ENCODE data around the gene NFATC2.

Gene NFATC2

GRCh38 chr20:51393571-51393970 is 148.9 kb downstream of the NFATC2 start:
- Histone ChIP-seq H3K9me3 (ENCODE audit: severe bottlenecking) (no peaks in the 10 kb centered on the region), H3K4me3 (ENCODE audit: low read depth, low read length) (no peak overlapping the region), H3K27ac (no peak overlapping the region), H3K36me3 (no peaks in the 10 kb centered on the region), H3K27me3 (ENCODE audit: insufficient read depth, low read depth, severe bottlenecking) (peaks cover 96% of the 10 kb centered on the region)
- no peak for DNase-seq
- TF ChIP-seq, protein P1, sequence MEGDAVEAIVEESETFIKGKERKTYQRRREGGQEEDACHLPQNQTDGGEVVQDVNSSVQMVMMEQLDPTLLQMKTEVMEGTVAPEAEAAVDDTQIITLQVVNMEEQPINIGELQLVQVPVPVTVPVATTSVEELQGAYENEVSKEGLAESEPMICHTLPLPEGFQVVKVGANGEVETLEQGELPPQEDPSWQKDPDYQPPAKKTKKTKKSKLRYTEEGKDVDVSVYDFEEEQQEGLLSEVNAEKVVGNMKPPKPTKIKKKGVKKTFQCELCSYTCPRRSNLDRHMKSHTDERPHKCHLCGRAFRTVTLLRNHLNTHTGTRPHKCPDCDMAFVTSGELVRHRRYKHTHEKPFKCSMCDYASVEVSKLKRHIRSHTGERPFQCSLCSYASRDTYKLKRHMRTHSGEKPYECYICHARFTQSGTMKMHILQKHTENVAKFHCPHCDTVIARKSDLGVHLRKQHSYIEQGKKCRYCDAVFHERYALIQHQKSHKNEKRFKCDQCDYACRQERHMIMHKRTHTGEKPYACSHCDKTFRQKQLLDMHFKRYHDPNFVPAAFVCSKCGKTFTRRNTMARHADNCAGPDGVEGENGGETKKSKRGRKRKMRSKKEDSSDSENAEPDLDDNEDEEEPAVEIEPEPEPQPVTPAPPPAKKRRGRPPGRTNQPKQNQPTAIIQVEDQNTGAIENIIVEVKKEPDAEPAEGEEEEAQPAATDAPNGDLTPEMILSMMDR (IDR thresholded peaks at IDR 0.05; ENCODE audit: low read depth, low read length), result no peak

DNA sequence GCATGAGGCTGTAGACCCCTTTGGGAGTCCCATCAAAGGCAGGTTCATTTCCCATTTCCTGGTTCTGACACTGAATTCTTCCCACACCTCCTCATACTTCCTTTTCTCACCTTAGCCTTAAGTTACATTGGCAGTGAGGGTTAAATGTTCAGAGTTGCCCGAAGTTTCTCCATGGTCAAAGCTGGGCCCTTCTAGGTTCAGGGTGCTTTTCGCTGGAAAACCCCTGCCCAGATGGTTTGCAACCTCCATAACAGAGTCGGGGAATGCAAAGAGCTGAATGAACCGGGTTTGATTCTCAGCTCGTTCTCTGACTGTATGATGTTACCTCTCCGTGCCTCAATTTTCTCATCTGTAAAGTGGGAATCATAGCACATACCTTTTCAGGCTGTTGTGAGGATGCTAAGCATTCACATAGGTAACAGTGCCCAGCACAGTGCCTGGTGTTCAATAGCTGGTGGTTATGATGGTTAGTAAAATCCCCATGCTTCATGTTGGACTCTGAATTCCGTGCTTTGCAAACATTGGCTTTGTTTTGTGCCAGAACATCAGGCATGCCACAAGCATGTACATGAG is 149.8 kb downstream of the NFATC2 start:
- H3K36me3 ChIP-seq, result no peaks in the 10 kb centered on the region
- no peak for DNase-seq

DNA sequence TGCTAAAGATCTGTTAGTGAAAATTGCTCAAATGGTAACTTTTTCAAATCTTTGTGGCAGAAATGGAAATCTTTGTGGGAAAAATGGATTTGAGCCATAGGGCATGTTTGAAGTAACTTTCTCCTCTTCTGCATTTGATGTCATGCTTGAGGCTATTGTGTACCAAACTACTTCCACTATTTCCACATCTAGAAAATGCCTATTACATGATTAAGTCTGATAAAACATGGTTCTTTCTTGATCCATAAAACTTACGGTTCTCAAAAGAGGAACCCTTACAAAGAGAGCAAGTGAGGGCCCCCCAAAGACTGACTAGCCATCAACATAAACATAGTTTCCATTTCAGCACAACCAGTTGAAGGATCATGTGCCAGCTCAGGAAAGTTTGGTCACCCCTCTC is 150.6 kb downstream of the NFATC2 start:
- TF ChIP-seq, protein P1 (IDR thresholded peaks at IDR 0.05; ENCODE audit: low read depth, low read length), result no peak
- no peaks in the 10 kb centered on the region for H3K9me3 ChIP-seq (ENCODE audit: severe bottlenecking)

More for the DNA sequence above, 149.8 kb downstream of the NFATC2 start:
- no peak overlapping the region for H3K4me3 ChIP-seq (ENCODE audit: low read depth, low read length)
- H3K27ac ChIP-seq, result no peak overlapping the region
- peaks cover 95% of the 10 kb centered on the region for H3K27me3 ChIP-seq (ENCODE audit: insufficient read depth, low read depth, severe bottlenecking)
- H3K9me3 ChIP-seq (ENCODE audit: severe bottlenecking), result no peaks in the 10 kb centered on the region
- TF ChIP-seq, protein P1 (IDR thresholded peaks at IDR 0.05; ENCODE audit: low read depth, low read length), result no peak

DNA sequence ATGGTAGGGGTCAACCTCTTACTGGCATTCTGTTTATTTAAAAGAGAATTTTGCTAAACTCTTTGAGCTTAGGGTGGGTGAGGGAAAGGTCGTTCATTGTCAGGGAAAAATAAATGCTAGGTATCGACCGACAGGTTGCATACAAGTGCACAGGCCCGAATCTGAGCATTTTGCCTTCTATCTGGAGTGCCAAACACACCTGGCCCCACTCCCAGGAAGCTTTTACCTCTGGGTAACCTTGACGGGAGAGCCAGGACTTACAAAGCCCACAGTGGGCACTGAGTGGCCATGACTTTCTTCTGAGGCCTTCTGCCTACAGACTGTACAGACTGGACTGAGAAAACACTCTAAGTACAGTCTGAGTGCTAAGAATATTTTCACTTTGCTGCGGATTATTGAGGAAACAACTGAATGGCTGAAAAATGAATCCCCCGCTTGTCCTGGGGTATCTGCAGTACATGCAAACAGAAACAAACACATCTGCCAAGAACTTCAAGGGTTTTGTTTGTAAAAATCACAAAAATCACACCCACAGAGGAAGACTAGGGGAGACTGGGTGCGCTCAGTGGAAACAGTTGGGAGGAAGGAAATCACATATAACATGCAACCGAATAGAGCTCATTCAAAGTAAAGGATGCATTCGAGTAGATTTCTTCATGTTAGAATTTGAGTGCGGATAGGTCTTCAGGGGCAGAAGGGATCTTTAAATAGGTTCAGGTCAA is 152.8 kb downstream of the NFATC2 start:
- Histone ChIP-seq H3K36me3 (no peaks in the 10 kb centered on the region), H3K27ac (no peak overlapping the region), H3K9me3 (ENCODE audit: severe bottlenecking) (no peaks in the 10 kb centered on the region), H3K4me3 (ENCODE audit: low read depth, low read length) (no peak overlapping the region), H3K27me3 (ENCODE audit: insufficient read depth, low read depth, severe bottlenecking) (peaks cover 97% of the 10 kb centered on the region)
- TF ChIP-seq, protein P1 (IDR thresholded peaks at IDR 0.05; ENCODE audit: low read depth, low read length), result no peak
- no peak for DNase-seq

More for the DNA sequence above, 150.6 kb downstream of the NFATC2 start:
- no peak overlapping the region for H3K27ac ChIP-seq
- no peak for DNase-seq
- H3K27me3 ChIP-seq (ENCODE audit: insufficient read depth, low read depth, severe bottlenecking), result peaks cover 94% of the 10 kb centered on the region
- no peaks in the 10 kb centered on the region for H3K36me3 ChIP-seq
- H3K4me3 ChIP-seq (ENCODE audit: low read depth, low read length), result no peak overlapping the region

DNA sequence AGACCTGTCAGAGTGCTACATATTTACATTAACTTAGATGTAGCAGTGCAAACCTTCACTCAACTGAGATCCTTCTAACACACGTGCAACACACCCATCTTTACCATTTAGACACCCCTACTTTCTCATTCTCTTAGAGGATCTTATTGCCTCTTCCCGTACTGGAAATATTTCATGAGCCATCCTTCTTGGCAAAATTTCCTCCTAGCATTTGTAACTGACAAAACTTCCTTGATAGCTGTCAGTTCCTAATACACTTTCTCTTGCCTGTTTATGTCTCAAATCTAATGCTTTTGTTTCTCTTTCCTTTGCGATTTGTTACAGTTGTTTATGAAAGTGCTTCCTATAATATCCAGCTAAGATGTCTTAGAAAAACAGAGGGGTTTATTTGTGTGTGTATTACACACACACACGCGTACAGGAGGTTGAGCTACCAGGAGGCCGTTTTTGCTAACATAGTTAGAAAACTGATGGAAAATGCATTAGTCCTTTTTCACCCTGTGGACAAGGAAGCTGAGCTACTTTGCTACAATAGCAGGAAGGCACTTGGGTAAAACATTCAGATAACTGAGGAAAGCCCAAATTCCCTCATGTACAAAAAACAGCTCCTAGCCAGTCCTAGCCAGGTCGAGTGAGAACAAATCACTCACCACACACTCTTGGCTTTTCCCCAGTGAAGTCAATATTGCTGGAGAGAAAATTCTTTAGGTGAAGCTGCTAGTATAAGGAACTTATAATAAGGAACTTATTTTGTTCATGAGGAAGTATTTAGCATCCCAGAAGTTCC is 153.6 kb downstream of the NFATC2 start:
- no peak overlapping the region for H3K4me3 ChIP-seq (ENCODE audit: low read depth, low read length)
- DNase-seq, result no peak
- H3K27ac ChIP-seq, result no peak overlapping the region
- no peaks in the 10 kb centered on the region for H3K36me3 ChIP-seq
- H3K9me3 ChIP-seq (ENCODE audit: severe bottlenecking), result no peaks in the 10 kb centered on the region
- TF ChIP-seq, protein P1 (IDR thresholded peaks at IDR 0.05; ENCODE audit: low read depth, low read length), result no peak
- H3K27me3 ChIP-seq (ENCODE audit: insufficient read depth, low read depth, severe bottlenecking), result peaks cover 98% of the 10 kb centered on the region
